ENCODE measurements around the gene TSPEAR.
A peak's percentile ranks its signal among the peaks of the same experiment; 100 is the strongest.

The TSPEAR gene

GRCh38 chr21:44502171-44502958 lies 209.0 kb downstream of the TSPEAR start:
- DNase-seq (ENCODE audit: low read depth), result no peak

DNA sequence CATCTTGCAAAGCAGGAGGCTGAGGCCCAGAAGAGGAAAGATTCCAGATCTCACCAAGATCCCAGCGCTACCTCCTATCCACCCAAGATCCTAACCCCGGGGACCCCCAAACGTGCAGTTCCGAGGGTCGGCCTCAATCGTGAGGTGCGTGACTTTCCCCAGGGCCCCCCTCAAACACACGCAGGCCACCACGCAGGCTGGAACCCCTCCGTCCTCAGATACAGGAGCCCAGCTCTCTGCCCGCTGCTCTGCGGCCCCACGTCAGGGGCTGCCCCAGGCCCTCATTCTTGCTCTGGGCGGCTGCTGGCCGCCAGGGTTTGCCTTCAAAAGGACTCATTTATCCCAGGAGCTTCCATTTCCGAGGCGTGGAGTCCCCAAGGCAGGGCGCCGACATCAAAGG lies 211.3 kb downstream of the TSPEAR start:
- no peak for DNase-seq (ENCODE audit: low read depth)

GRCh38 chr21:44499631-44500030 lies 211.7 kb downstream of the TSPEAR start:
- DNase-seq (ENCODE audit: low read depth), result no peak

- no peak for DNase-seq (ENCODE audit: low read depth)
Measured at GRCh38 chr21:44499211-44499560, 212.2 kb downstream of the TSPEAR start.

DNA sequence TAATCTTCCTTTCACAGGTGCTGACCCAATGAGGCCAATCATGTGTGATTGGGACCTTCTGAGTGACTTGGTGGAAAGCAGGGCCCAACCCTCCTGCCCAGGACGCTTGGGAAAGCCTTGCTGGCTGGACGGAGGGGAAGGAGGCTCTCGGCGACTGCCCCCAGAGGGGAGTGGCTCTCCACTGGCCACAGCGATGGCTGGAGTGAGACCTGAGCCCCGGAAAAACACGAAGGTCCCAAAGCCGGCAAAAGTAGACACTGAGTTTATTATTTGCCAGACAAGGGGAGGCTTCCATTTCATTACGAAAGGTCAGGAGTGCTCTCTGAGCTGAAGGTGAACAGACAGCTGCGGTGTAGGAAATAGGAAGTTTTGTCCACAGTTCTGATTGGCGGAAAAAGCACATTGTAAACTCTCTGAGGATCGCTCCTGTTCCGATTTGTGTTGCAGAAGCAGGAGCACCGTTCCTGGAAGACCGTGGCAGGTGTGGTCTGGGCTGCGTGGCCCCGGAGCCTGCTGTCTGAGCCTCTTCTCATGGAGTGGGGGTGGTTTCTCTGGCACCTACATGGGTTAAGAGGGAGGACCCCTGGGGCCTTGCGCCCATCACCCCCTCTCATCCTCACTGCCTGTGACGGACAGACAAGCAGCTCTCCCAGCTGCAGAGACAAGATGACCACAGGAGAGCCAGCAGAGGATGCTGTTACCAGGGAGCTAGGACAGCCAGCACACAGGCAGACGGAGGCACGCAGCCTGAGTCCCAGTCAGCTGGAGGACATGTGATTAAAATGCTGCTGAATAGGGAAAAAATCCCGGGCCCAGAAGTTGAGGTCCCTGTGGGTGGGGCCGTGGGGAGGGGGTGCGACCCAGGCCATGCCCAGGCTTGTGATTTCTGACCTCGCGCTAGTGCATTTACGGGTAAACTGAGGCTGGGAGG lies 212.8 kb downstream of the TSPEAR start:
- DNase-seq (ENCODE audit: low read depth), result no peak

DNA sequence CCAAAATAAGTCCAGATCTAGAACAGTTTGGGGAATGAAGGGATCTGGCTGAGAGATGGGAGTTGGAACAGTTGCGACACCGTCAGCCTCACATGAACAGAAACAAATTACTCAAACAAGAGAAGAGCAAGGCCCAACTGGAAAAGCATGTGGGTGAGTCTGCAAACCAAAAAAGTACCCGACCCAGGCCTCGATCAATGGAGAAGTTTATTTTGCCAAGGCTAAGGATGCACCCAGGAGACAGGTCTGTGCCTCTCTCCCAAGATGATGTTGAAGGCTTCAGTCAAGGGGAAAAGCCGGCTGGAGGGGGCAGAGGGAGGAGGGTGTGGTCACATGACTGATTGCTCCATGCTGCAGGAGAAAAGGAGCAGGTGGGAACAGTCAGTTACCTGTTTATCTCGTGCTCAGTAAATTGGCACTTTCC lies 213.7 kb downstream of the TSPEAR start:
- no peak for DNase-seq (ENCODE audit: low read depth)

GRCh38 chr21:44496564-44497550 lies 214.5 kb downstream of the TSPEAR start:
- DNase-seq (ENCODE audit: low read depth), result no peak

DNA sequence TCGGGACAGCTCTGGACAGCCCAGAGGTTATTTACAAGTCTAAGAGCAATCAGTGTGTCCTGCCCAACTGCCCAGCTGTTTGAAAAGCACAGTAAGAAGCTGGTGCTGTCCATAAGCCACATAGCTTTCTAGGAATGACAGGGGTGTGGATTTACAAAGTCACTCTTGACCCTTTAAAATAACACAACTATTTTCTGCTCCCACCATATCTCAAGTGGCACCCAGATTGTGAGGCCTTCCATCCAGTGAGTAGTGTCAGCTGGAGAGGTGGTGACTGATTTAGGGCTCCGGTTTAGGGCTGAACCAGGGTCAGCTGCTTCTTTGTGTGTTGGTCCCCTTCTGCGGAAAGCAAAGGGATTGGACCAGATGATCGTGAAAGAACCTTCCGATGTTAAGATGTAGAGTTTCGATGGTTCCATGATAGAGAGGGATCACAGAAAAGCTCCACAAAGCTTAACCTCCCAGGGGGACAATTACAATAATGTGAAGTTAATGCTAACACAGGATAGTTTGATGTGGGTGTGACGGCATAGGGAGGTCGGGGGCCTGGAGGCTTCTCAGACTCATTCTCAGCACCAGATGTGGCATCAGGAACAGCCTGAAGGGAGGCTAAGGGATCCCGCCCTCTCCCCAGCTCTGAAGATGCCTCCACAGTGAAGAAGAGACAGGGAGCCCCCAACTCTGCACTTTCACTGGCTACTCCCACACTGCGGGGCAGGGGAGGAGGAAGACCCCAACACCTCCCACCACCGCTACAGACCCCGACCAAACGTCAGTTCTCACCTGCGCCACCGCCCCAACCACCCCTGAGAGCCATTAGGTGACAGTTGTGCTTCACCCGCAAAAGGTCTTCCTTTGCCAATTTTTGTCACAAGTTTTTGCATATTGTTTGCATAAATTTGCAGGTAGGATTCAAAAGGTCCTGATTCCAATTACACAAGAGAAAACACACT lies 215.5 kb downstream of the TSPEAR start:
- DNase-seq (ENCODE audit: low read depth), result no peak

DNA sequence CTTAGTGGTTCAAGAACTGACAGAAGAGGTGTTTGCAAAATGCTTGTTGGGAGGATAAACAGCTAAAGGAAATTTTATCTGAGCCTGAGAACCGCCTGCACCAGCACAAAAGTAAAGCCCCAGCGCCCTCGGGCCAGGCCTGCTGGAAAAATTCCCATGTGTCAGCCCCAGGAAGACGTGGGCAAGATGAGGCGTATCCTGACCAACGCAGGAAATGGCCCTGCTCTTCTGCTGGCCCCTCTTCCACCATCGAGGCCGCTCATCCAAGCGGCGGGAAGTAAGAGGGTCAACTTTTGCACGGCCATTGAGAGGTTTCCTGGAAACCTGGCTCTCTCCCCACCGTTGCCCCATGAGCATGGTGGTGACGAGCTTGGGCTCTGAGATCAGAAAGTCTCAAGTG lies 216.4 kb downstream of the TSPEAR start:
- DNase-seq (ENCODE audit: low read depth), result no peak

GRCh38 chr21:44494418-44494817 lies 217.0 kb downstream of the TSPEAR start:
- no peak for DNase-seq (ENCODE audit: low read depth)

GRCh38 chr21:44492567-44493385 lies 218.6 kb downstream of the TSPEAR start:
- no peak for DNase-seq (ENCODE audit: low read depth)

GRCh38 chr21:44490816-44491215 lies 220.6 kb downstream of the TSPEAR start:
- no peak for DNase-seq (ENCODE audit: low read depth)

- DNase-seq (ENCODE audit: low read depth), result no peak
Measured at GRCh38 chr21:44490405-44490804, 221.0 kb downstream of the TSPEAR start.

DNA sequence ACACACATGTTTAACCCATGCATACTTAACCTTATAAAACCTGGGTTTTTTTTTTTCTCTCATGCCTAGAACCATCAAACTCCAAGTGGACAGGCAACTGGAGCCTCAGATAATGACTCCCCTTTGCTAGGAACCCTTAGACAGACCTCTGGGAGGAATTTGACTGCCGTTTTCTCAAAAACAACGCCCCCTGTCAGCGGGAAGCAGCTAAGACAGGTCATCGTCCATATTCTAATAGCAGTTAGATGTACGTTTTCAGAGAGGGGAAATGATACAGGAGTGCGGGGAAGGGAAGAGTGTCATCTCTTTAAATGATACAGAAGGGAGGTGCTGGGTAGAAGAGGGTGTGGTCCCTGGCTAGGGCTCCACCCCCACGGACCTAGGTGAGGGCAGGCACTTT lies 221.4 kb downstream of the TSPEAR start:
- no peak for DNase-seq (ENCODE audit: low read depth)

GRCh38 chr21:44487831-44488230 lies 223.5 kb downstream of the TSPEAR start:
- DNase-seq (ENCODE audit: low read depth), result peak; percentile 14

GRCh38 chr21:44486302-44486701 lies 225.1 kb downstream of the TSPEAR start:
- DNase-seq (ENCODE audit: low read depth), result no peak

GRCh38 chr21:44485796-44486195 lies 225.6 kb downstream of the TSPEAR start:
- DNase-seq (ENCODE audit: low read depth), result no peak

DNA sequence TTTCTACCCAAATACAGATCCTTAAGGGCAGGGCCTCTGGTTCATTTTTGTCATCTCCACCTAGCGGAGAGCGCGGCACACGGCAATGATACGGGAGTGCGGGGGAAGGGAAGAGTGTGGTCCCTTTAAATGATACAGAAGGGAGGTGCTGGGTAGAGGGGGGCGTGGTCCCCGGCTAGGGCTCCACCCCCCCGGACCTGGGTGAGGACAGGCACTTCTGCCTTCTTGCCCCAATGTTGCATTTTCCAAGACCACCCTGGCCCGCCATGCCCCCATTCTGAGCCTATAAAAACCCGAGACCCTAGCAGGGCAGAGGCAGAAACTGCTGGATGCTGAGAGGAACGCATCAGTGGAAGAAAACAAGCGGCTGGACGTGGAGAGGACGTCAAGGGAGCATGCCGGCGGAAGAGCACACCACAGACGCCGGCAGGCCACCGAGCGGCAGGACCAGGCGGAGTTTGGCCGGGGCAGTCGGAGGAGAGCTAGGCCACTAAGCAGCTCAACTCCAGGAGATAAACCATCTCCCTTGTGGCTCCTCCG lies 226.0 kb downstream of the TSPEAR start:
- peak; percentile 8 for DNase-seq (ENCODE audit: low read depth)

GRCh38 chr21:44484498-44485253 lies 226.7 kb downstream of the TSPEAR start:
- no peak for DNase-seq (ENCODE audit: low read depth)
